OCI-LY7 (cell line): ENCODE results near the gene ABCB8.

Experiments
- EZH2phosphoT487 ChIP-seq: fragments of 200-600 bp; sonication (generic); IDR thresholded peaks from 2 replicates; pipeline ENCODE4 v1.6.1; 2018; ENCODE audit warnings: low read depth, borderline replicate concordance, mild to moderate bottlenecking, mixed run types, antibody characterized with exemption, low read length, moderate library complexity, mixed read lengths
- TF ChIP-seq, protein P1 (sequence below): fragments of 200-600 bp; sonication (generic); conservative IDR thresholded peaks from 2 replicates; pipeline ENCODE4 v1.5.1; 2014; ENCODE audit warnings: mild to moderate bottlenecking, antibody characterized with exemption, low read length, moderate library complexity, mixed read lengths

DNA sequence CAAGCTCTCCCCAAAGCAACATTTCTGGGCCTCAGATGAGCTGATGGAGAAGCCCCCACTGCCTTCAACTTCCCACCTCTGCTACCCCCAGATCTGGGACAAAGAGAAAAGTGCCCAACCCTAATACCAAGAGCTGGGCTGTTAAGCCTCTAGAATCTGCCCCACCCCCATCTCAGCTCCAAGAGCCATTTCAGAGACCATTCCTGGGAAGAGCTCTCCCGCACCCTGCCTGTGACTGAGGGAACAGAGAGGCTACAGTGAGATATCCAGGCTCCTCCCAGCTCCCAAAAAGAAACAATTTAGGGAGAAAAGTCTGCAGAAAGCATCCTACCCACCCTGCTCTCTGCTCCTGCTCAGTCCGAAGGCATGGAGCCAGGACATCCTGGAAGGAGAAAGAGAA is 47.6 kb upstream of the ABCB8 start:
- TF ChIP-seq, protein P1, sequence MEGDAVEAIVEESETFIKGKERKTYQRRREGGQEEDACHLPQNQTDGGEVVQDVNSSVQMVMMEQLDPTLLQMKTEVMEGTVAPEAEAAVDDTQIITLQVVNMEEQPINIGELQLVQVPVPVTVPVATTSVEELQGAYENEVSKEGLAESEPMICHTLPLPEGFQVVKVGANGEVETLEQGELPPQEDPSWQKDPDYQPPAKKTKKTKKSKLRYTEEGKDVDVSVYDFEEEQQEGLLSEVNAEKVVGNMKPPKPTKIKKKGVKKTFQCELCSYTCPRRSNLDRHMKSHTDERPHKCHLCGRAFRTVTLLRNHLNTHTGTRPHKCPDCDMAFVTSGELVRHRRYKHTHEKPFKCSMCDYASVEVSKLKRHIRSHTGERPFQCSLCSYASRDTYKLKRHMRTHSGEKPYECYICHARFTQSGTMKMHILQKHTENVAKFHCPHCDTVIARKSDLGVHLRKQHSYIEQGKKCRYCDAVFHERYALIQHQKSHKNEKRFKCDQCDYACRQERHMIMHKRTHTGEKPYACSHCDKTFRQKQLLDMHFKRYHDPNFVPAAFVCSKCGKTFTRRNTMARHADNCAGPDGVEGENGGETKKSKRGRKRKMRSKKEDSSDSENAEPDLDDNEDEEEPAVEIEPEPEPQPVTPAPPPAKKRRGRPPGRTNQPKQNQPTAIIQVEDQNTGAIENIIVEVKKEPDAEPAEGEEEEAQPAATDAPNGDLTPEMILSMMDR, result no peak
- TF ChIP-seq EZH2phosphoT487, result no peak
